HT1080 (cell line): ENCODE results near the gene ANKRD11. TPM values are rescaled to one million over a fixed set of nuclear protein-coding genes. Genes with fewer than 3 reads are reported as not detected.
A peak's percentile ranks its signal among the peaks of the same experiment; 100 is the strongest.

ENCODE experiments used
- DNase-seq: peaks from one replicate; pipeline ENCODE4 v3.0.0-alpha.2; 2015; ENCODE audit warnings: low read depth
- total RNA-seq: library from RNA; depleted of rRNA; stranded (reverse); fragments of >200 nt; shearing (Covaris generic); gene quantifications from 2 replicates; pipeline ENCODE4 v1.2.3, GENCODE V29; 2014

ANKRD11 gene
- total RNA-seq, 1 experiment from 2014 or later = 79.1 TPM

GRCh38 chr16:89289428-89290395 lies 200.6 kb downstream of the ANKRD11 start:
- DNase-seq = peak; percentile 62

GRCh38 chr16:89288966-89289365 lies 201.4 kb downstream of the ANKRD11 start:
- DNase-seq = no peak

- no peak for DNase-seq
Measured at GRCh38 chr16:89288577-89288844, 201.8 kb downstream of the ANKRD11 start.

- DNase-seq = no peak
Measured at GRCh38 chr16:89287777-89288576, 202.4 kb downstream of the ANKRD11 start.

GRCh38 chr16:89286096-89286495 lies 204.3 kb downstream of the ANKRD11 start:
- no peak for DNase-seq

GRCh38 chr16:89285381-89285780 lies 205.0 kb downstream of the ANKRD11 start:
- no peak for DNase-seq

- no peak for DNase-seq
Measured at GRCh38 chr16:89283449-89283848, 206.9 kb downstream of the ANKRD11 start.

- DNase-seq = no peak
Measured at GRCh38 chr16:89282523-89282922, 207.8 kb downstream of the ANKRD11 start.

GRCh38 chr16:89281829-89282228 lies 208.5 kb downstream of the ANKRD11 start:
- no peak for DNase-seq

- DNase-seq = no peak
Measured at GRCh38 chr16:89281189-89281577, 209.2 kb downstream of the ANKRD11 start.

GRCh38 chr16:89280546-89281188 lies 209.7 kb downstream of the ANKRD11 start:
- no peak for DNase-seq

GRCh38 chr16:89279666-89280481 lies 210.5 kb downstream of the ANKRD11 start:
- DNase-seq = no peak

- DNase-seq = no peak
Measured at GRCh38 chr16:89278441-89279240, 211.7 kb downstream of the ANKRD11 start.

- DNase-seq = no peak
Measured at GRCh38 chr16:89277641-89278341, 212.6 kb downstream of the ANKRD11 start.

- no peak for DNase-seq
Measured at GRCh38 chr16:89277049-89277448, 213.3 kb downstream of the ANKRD11 start.

GRCh38 chr16:89275837-89276720 lies 214.3 kb downstream of the ANKRD11 start:
- no peak for DNase-seq

- no peak for DNase-seq
Measured at GRCh38 chr16:89275284-89275584, 215.1 kb downstream of the ANKRD11 start.

GRCh38 chr16:89274561-89275283 lies 215.6 kb downstream of the ANKRD11 start:
- no peak for DNase-seq
